ENCODE results near the gene MERTK. TPM values are rescaled to one million over a fixed set of nuclear protein-coding genes. Genes with fewer than 3 reads are reported as not detected.

Gene MERTK
- total and polyA plus RNA-seq, 10 of the 15 experiments (the other 5 are each of a cell fraction or from before 2014, with no cell fraction given): 0.13 to 30.6 (median 0.50) TPM

DNA sequence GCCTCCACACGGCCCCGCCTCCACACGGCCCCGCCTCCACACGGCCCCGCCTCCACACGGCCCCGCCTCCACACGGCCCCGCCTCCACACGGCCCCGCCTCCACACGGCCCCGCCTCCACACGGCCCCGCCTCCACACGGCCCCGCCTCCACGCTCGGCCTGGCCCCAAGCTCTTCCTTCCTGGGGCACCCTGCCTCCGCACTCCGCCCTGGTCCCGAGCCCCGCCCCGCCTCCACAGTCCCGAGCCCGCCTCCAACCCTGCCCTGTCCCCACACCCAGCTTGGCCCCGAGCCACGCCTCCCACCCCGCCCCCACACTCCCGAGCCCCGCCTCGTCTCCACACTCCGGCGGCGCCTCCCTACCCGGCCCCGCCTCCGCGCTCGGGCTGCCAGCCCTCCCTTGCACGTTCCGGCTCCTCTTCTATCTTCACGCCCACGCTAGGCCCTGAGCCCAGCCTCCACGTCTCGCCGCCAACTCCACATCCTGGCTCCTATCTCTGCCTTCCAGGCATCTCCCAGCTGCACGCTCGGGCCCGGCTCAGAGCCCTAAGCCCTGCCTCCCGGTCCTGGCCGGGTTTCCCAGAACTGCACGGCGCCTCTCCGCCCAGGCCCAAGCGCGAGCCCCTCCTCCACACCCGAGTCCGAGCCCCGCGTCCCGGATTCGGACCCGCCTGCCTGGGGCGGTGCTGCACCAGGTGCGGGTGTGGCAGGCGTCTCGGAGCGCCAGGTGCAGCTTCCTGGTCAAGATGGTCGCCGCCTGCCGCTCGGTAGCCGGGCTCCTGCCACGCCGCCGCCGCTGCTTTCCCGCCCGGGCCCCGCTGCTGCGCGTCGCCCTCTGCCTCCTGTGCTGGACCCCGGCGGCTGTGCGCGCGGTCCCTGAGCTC lies 156.7 kb downstream of the MERTK start, which contains the start of gene TMEM87B (continued):
- TF ChIP-seq ZNF384 (IDR thresholded peaks at IDR 0.05; ENCODE audit: borderline replicate concordance, low read depth, low read length) (no peak), SPI1 (IDR thresholded peaks at IDR 0.05; ENCODE audit: borderline replicate concordance, insufficient read depth, low read depth, low read length) (no peak), ZNF622 (IDR thresholded peaks at IDR 0.05) (no peak), CREB1 (IDR thresholded peaks at IDR 0.05; ENCODE audit: low read depth) (0 out of 2 replicates have a peak, but pooled peaks have one; percentile 24), NBN (IDR thresholded peaks at IDR 0.05) (peak; percentile 93), LARP7 (IDR thresholded peaks at IDR 0.05) (peak; percentile 80), MTA3 (IDR thresholded peaks at IDR 0.05; ENCODE audit: borderline replicate concordance, low read length) (no peak), CEBPB (IDR thresholded peaks at IDR 0.05; ENCODE audit: borderline replicate concordance in 1 of 2, low read depth in 2 of 2, low read length in 2 of 2) (no peak), CHD1 (IDR thresholded peaks at IDR 0.05; ENCODE audit: low read depth, low read length) (no peak), CHD2 (IDR thresholded peaks at IDR 0.05; ENCODE audit: borderline replicate concordance, low read depth, low read length) (no peak), IKZF1 (conservative IDR thresholded peaks at IDR 0.05) (peak; percentile 86), SIX5 (IDR thresholded peaks at IDR 0.05; ENCODE audit: low read depth, low read length, severe bottlenecking) (no peak), CHD4 (IDR thresholded peaks at IDR 0.05) (no peak), RUNX3 (IDR thresholded peaks at IDR 0.05; ENCODE audit: low read length) (no peak), KLF5 (IDR thresholded peaks at IDR 0.05; ENCODE audit: partially characterized antibody) (peak; percentile 32), RBBP5 (conservative IDR thresholded peaks at IDR 0.05) (no peak), SMARCA5 (IDR thresholded peaks at IDR 0.05) (no peak; the same call in 1 of the 2 replicates), ZNF217 (IDR thresholded peaks at IDR 0.05) (no peak), FOXK2 (IDR thresholded peaks at IDR 0.05) (no peak), SMAD5 (IDR thresholded peaks at IDR 0.05; ENCODE audit: low read depth) (peak; percentile 62; the same call in 1 of the 2 replicates), ZNF207 (IDR thresholded peaks at IDR 0.05; ENCODE audit: borderline replicate concordance) (peak; percentile 64; the same call in 1 of the 2 replicates)
- TF ChIP-seq, protein P1, sequence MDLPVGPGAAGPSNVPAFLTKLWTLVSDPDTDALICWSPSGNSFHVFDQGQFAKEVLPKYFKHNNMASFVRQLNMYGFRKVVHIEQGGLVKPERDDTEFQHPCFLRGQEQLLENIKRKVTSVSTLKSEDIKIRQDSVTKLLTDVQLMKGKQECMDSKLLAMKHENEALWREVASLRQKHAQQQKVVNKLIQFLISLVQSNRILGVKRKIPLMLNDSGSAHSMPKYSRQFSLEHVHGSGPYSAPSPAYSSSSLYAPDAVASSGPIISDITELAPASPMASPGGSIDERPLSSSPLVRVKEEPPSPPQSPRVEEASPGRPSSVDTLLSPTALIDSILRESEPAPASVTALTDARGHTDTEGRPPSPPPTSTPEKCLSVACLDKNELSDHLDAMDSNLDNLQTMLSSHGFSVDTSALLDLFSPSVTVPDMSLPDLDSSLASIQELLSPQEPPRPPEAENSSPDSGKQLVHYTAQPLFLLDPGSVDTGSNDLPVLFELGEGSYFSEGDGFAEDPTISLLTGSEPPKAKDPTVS (IDR thresholded peaks at IDR 0.05; ENCODE audit: low read depth, low read length): no peak
- TF ChIP-seq, protein P2, sequence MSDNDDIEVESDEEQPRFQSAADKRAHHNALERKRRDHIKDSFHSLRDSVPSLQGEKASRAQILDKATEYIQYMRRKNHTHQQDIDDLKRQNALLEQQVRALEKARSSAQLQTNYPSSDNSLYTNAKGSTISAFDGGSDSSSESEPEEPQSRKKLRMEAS (IDR thresholded peaks at IDR 0.05; ENCODE audit: low read depth, low read length): no peak
- TF ChIP-seq, protein P3, sequence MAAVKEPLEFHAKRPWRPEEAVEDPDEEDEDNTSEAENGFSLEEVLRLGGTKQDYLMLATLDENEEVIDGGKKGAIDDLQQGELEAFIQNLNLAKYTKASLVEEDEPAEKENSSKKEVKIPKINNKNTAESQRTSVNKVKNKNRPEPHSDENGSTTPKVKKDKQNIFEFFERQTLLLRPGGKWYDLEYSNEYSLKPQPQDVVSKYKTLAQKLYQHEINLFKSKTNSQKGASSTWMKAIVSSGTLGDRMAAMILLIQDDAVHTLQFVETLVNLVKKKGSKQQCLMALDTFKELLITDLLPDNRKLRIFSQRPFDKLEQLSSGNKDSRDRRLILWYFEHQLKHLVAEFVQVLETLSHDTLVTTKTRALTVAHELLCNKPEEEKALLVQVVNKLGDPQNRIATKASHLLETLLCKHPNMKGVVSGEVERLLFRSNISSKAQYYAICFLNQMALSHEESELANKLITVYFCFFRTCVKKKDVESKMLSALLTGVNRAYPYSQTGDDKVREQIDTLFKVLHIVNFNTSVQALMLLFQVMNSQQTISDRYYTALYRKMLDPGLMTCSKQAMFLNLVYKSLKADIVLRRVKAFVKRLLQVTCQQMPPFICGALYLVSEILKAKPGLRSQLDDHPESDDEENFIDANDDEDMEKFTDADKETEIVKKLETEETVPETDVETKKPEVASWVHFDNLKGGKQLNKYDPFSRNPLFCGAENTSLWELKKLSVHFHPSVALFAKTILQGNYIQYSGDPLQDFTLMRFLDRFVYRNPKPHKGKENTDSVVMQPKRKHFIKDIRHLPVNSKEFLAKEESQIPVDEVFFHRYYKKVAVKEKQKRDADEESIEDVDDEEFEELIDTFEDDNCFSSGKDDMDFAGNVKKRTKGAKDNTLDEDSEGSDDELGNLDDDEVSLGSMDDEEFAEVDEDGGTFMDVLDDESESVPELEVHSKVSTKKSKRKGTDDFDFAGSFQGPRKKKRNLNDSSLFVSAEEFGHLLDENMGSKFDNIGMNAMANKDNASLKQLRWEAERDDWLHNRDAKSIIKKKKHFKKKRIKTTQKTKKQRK (IDR thresholded peaks at IDR 0.05; ENCODE audit: low read depth, low read length): no peak
- TF ChIP-seq, protein P4, sequence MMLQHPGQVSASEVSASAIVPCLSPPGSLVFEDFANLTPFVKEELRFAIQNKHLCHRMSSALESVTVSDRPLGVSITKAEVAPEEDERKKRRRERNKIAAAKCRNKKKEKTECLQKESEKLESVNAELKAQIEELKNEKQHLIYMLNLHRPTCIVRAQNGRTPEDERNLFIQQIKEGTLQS (IDR thresholded peaks at IDR 0.05; ENCODE audit: borderline replicate concordance, extremely low read depth, low read depth, low read length): no peak

Data from GM12878 (cell line).